Measurements from ENCODE around the gene ADCY2. TPM values are rescaled to one million over a fixed set of nuclear protein-coding genes. Genes with fewer than 3 reads are reported as not detected.

ADCY2 gene
- total and polyA plus RNA-seq, 9 of the 15 experiments (the other 6 are each of a cell fraction or from before 2014, with no cell fraction given), result 0.01 to 0.15 (median 0.03) TPM; not detected in 5

DNA sequence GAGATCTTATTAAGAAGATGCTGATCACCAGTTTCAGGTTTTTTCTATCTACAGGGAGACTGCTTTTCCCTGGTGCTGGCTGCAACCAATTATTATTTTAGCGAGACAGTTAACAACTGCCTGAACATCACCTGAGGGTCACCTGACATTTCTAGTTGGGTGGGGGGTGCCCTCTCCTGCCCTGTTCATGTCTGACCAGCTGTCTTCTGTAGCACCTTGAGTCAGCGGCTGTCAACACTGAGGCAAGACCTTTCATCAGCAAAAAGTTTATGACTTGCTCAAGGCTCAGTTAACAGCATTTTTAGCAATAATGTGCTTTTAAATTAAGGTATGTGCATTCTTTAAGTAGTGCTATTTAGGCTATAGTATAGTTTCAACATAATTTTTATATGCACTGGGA lies 58.0 kb downstream of the ADCY2 start:
- H3K9me3 ChIP-seq (replicated peaks; ENCODE audit: control insufficient read depth, insufficient read depth, low read depth, low read length), result no peaks in the 10 kb centered on the region
- no peaks in the 10 kb centered on the region for H3K4me1 ChIP-seq (replicated peaks in 1 of 2; ENCODE audit: control insufficient read depth in 2 of 2, insufficient read depth in 2 of 2, low read length in 2 of 2)
- no peak overlapping the region for H3K27ac ChIP-seq (ENCODE audit: extremely low read depth, low read depth, low read length)
- ChIA-PET CTCF (ENCODE audit: low intra/inter-chr PET ratio) (no interaction called here), POLR2A (no interaction called here)
- no peaks in the 10 kb centered on the region for H4K20me1 ChIP-seq (replicated peaks; ENCODE audit: control insufficient read depth, insufficient read depth, low read length)
- H3K36me3 ChIP-seq (ENCODE audit: control insufficient read depth, insufficient read depth, low read length), result no peaks in the 10 kb centered on the region
- WGBS (ENCODE audit: insufficient coverage, low coverage, missing lambda C conversion rate), result 0% methylated on average over 2 of the region's 2 CpGs
- in situ Hi-C loops (cut with MboI), result no loop called here
- intact Hi-C loops (cut with micrococcal nuclease), result no loop called here
- DNase-seq (ENCODE audit: extremely low read depth in 1 of 4, low spot score in 3 of 4) (no peak), ATAC-seq (no peak), FAIRE-seq (no peak)
- no peaks in the 10 kb centered on the region for H3K79me2 ChIP-seq (ENCODE audit: control insufficient read depth, insufficient read depth, low read length)
- no TSS peak for BruUV-seq (replicated peaks)
- H2AFZ ChIP-seq (ENCODE audit: low read depth, low read length), result no peak overlapping the region
- no peaks in the 10 kb centered on the region for H3K27me3 ChIP-seq (ENCODE audit: control insufficient read depth in 2 of 2, insufficient read depth in 2 of 2, low read length in 2 of 2)
- no peaks in the 10 kb centered on the region for H3K9me1 ChIP-seq (ENCODE audit: control insufficient read depth, insufficient read depth, low read length)
- no peak overlapping the region for H3K4me2 ChIP-seq (ENCODE audit: insufficient read depth, low read length)
- H3K4me3 ChIP-seq, result no peak overlapping the region
- no peak for TF ChIP-seq ERF (CRISPR knock-in tag; IDR thresholded peaks at IDR 0.05)
- no peak for TF ChIP-seq CBFA2T2 (conservative IDR thresholded peaks at IDR 0.05)
- TF ChIP-seq ELF1 (tag; IDR thresholded peaks at IDR 0.05), result no peak
- TF ChIP-seq NBN (IDR thresholded peaks at IDR 0.05; ENCODE audit: low read depth), result no peak
- TF ChIP-seq ZNF766 (CRISPR knock-in tag; conservative IDR thresholded peaks at IDR 0.05), result no peak
- TF ChIP-seq ZNF41 (CRISPR knock-in tag; conservative IDR thresholded peaks at IDR 0.05), result no peak
- no peak for TF ChIP-seq RBBP5 (IDR thresholded peaks at IDR 0.05; ENCODE audit: borderline replicate concordance, insufficient read depth, low read length, poor library complexity, severe bottlenecking)
- no peak for TF ChIP-seq ZKSCAN3 (CRISPR knock-in tag; IDR thresholded peaks at IDR 0.05)
- TF ChIP-seq TCF7L2 (IDR thresholded peaks at IDR 0.05; ENCODE audit: low read depth, low read length), result no peak
- TF ChIP-seq, protein P1, sequence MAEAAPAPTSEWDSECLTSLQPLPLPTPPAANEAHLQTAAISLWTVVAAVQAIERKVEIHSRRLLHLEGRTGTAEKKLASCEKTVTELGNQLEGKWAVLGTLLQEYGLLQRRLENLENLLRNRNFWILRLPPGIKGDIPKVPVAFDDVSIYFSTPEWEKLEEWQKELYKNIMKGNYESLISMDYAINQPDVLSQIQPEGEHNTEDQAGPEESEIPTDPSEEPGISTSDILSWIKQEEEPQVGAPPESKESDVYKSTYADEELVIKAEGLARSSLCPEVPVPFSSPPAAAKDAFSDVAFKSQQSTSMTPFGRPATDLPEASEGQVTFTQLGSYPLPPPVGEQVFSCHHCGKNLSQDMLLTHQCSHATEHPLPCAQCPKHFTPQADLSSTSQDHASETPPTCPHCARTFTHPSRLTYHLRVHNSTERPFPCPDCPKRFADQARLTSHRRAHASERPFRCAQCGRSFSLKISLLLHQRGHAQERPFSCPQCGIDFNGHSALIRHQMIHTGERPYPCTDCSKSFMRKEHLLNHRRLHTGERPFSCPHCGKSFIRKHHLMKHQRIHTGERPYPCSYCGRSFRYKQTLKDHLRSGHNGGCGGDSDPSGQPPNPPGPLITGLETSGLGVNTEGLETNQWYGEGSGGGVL (CRISPR knock-in tag; IDR thresholded peaks at IDR 0.05), result no peak
- no peak for TF ChIP-seq ZC3H8 (IDR thresholded peaks at IDR 0.05)
- TF ChIP-seq, protein P2, sequence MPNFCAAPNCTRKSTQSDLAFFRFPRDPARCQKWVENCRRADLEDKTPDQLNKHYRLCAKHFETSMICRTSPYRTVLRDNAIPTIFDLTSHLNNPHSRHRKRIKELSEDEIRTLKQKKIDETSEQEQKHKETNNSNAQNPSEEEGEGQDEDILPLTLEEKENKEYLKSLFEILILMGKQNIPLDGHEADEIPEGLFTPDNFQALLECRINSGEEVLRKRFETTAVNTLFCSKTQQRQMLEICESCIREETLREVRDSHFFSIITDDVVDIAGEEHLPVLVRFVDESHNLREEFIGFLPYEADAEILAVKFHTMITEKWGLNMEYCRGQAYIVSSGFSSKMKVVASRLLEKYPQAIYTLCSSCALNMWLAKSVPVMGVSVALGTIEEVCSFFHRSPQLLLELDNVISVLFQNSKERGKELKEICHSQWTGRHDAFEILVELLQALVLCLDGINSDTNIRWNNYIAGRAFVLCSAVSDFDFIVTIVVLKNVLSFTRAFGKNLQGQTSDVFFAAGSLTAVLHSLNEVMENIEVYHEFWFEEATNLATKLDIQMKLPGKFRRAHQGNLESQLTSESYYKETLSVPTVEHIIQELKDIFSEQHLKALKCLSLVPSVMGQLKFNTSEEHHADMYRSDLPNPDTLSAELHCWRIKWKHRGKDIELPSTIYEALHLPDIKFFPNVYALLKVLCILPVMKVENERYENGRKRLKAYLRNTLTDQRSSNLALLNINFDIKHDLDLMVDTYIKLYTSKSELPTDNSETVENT (CRISPR knock-in tag; IDR thresholded peaks at IDR 0.05), result no peak
- no peak for TF ChIP-seq DACH1 (IDR thresholded peaks at IDR 0.05; ENCODE audit: partially characterized antibody)
- no peak for TF ChIP-seq ZNF184 (CRISPR knock-in tag; IDR thresholded peaks at IDR 0.05)
- no peak for TF ChIP-seq TARDBP (IDR thresholded peaks at IDR 0.05)
- no peak overlapping the region for H3K9ac ChIP-seq (ENCODE audit: insufficient read depth in 1 of 2, low read depth in 2 of 2, low read length in 2 of 2)

Data from K562 (cell line).